Ishikawa (cell line): ENCODE measurements around the gene SOX15.

Source experiments
- CEBPB ChIP-seq: IDR thresholded peaks from 2 replicates; pipeline ENCODE4 v1.6.1; 2012
- CREB1 ChIP-seq: IDR thresholded peaks from 2 replicates; pipeline ENCODE4 v1.6.1; 2012; ENCODE audit warnings: low read depth
- EP300 ChIP-seq: IDR thresholded peaks from 2 replicates; pipeline ENCODE4 v1.6.1; 2012; ENCODE audit warnings: borderline replicate concordance
- MAX ChIP-seq: IDR thresholded peaks from 2 replicates; pipeline ENCODE4 v1.6.1; 2012
- RAD21 ChIP-seq: IDR thresholded peaks from 2 replicates; pipeline ENCODE4 v1.6.1; 2012; ENCODE audit warnings: low read depth
- TAF1 ChIP-seq: IDR thresholded peaks from 2 replicates; pipeline ENCODE4 v1.6.1; 2012; ENCODE audit warnings: low read depth, mild to moderate bottlenecking
- TCF12 ChIP-seq: IDR thresholded peaks from 2 replicates; pipeline ENCODE4 v1.6.1; 2012; ENCODE audit warnings: low read depth
- TEAD4 ChIP-seq: IDR thresholded peaks from 2 replicates; pipeline ENCODE4 v1.6.1; 2012
- USF1 ChIP-seq: IDR thresholded peaks from 2 replicates; pipeline ENCODE4 v1.6.1; 2012
- YY1 ChIP-seq: IDR thresholded peaks from 2 replicates; pipeline ENCODE4 v1.6.1; 2012; ENCODE audit warnings: low read depth
- ZBTB7A ChIP-seq: IDR thresholded peaks from 2 replicates; pipeline ENCODE4 v1.6.1; 2012; ENCODE audit warnings: low read depth
- TF ChIP-seq, protein P1 (sequence below): IDR thresholded peaks from 2 replicates; pipeline ENCODE4 v1.6.1; 2012; ENCODE audit warnings: low read depth, mild to moderate bottlenecking

DNA sequence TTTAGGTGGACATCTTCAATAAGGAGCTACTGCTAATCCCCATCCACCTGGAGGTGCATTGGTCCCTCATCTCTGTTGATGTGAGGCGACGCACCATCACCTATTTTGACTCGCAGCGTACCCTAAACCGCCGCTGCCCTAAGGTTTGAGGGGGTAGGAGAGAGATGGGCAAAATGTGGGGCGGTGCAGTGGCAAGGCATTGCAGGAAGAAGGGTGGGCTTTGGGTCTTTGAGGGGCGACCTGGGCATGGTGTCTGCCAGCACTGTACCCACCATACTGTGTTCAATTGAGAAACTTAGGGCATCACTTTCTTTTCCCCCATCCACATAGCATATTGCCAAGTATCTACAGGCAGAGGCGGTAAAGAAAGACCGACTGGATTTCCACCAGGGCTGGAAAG, 19.5 kb downstream of the SOX15 start:
- no peak for TF ChIP-seq ZBTB7A
- no peak for TF ChIP-seq CEBPB
- TF ChIP-seq, protein P1, sequence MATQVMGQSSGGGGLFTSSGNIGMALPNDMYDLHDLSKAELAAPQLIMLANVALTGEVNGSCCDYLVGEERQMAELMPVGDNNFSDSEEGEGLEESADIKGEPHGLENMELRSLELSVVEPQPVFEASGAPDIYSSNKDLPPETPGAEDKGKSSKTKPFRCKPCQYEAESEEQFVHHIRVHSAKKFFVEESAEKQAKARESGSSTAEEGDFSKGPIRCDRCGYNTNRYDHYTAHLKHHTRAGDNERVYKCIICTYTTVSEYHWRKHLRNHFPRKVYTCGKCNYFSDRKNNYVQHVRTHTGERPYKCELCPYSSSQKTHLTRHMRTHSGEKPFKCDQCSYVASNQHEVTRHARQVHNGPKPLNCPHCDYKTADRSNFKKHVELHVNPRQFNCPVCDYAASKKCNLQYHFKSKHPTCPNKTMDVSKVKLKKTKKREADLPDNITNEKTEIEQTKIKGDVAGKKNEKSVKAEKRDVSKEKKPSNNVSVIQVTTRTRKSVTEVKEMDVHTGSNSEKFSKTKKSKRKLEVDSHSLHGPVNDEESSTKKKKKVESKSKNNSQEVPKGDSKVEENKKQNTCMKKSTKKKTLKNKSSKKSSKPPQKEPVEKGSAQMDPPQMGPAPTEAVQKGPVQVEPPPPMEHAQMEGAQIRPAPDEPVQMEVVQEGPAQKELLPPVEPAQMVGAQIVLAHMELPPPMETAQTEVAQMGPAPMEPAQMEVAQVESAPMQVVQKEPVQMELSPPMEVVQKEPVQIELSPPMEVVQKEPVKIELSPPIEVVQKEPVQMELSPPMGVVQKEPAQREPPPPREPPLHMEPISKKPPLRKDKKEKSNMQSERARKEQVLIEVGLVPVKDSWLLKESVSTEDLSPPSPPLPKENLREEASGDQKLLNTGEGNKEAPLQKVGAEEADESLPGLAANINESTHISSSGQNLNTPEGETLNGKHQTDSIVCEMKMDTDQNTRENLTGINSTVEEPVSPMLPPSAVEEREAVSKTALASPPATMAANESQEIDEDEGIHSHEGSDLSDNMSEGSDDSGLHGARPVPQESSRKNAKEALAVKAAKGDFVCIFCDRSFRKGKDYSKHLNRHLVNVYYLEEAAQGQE: no peak
- no peak for TF ChIP-seq TAF1
- no peak for TF ChIP-seq YY1
- no peak for TF ChIP-seq RAD21
- no peak for TF ChIP-seq MAX
- TF ChIP-seq EP300: no peak
- no peak for TF ChIP-seq CREB1
- no peak for TF ChIP-seq TEAD4
- no peak for TF ChIP-seq TCF12
- no peak for TF ChIP-seq USF1
